NCI-H1105 treated with DMSO at 0.1 percent for 48 hours (cell line): ENCODE results near the gene ACER3.
A peak's percentile ranks its signal among the peaks of the same experiment; 100 is the strongest.
"Not testable (repeated sequence)": the region's sequence is repeated elsewhere in the genome, so short reads cannot be mapped to it uniquely, and the experiment has no call there.

Experiments
- DNase-seq: peaks from one replicate; lab custom pipeline; 2025; lab: John Stamatoyannopoulos, UW

ACER3 gene

DNA sequence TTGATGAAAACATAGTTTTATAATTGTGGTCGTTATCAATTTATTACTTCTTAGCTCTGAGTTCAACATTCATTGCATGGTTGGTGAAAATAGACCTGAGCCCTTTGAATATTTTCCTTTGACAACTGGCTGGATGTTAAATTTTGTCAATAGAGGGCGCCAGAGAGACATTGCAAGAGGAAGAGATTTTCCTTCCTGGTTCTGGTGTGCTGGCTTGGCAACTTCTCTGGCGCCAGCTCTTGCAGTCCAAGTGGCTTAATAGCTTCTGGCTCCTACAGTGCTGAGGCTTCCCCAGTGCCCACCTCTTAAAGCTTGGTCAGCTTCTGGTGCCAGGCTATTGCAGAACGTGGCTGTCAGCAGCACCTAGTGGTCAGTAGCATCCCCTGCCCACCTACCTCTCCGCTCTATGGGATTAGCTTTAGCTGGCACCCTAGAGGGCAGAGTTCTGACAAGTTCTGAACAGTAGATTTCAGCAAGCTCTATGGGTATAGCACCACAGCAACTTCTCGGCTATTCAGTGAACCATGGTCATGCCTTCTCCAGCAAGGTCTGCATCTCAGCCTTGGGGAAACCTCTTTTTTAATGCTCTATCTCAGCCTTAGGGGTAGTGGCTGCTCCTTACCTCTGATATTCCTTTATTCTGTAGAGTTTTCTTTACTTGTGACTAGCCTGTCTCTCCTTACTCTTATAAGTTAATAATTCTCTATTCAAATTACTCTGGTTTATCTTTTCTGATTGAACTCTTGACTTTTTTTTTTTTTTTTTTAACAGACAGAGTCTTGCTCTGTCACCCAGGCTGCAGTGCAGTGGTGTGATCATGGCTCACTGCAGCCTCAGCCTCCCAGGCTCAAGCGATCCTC lies 59.4 kb downstream of the ACER3 start:
- peak; percentile 91 for DNase-seq

- no peak for DNase-seq
These were observed 66.4 kb downstream of the ACER3 start for GRCh38 chr11:76927160-76927559.

- no peak for DNase-seq
These were observed 74.3 kb downstream of the ACER3 start for GRCh38 chr11:76935042-76935441.

DNA sequence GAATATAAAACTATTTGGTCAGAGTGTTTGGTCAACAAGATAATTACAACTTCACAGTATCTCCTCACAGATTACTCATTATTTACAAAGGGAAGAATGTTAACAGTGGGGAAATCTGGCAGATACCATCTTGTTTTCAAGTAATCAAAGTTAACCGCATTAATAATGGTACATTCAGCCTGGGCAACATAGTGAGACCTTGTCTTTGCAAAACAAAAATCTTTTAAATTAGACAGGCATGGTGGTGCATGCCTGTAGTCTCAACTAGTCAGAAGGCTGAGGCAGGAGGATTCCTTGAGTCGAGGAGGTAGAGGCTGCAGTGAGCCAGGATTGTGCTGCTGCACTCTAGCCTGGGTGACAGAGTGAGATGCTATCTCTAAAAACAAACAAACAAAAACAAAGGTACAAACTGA lies 78.5 kb downstream of the ACER3 start:
- no peak for DNase-seq

GRCh38 chr11:76944225-76944624 lies 83.5 kb downstream of the ACER3 start:
- DNase-seq: no peak

- no peak for DNase-seq
These were observed 85.5 kb downstream of the ACER3 start for GRCh38 chr11:76946223-76946622.

DNA sequence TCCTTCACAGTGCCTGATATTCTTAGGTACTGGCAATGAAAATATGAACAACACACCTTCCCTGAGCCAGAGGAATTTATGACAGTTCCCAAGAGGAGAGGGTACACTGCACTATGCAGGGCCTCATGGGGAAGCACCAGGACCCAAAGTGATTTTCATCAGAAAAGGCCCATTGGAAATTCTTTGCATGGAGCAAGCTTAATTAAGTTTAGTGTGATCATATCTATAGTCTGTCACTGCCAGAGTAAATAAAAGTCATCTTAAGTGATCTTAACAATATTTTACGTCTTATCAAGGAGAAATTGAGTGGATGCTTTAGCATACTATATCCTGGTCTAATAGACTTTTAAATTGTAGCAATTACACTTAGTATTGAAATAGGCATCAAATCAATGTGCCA lies 86.5 kb downstream of the ACER3 start:
- no peak for DNase-seq

GRCh38 chr11:76947800-76948199 lies 87.1 kb downstream of the ACER3 start:
- DNase-seq: no peak

DNA sequence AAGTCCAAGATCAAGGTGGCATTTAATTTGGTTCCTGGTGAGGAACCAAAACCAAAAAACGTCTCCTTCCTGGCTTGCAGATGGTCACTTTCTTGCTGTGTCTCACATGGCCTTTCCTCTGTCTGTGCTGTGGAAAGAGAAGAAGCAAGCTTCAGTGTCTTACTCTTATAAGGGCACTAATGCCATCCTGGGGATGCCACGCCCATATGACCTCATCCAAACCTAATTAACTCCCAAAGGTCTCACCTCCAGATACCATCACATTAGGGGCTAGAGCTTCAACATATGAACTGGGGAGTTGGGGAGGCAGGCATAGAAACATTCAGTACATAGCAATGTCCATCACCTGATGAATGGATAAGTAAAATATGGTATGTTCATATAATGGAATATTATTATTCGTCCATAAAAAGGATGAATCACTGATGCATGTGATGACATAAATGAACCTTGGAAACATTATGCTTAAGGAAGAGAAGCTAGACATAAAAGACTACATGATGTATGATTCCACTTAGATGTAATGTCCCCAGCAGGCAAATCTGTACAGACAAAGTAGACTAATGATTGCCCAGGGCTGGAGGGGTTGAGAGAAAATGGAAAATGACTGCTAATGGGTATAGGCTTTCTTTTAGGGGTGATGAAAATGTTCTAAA lies 94.9 kb downstream of the ACER3 start:
- DNase-seq: no peak

DNA sequence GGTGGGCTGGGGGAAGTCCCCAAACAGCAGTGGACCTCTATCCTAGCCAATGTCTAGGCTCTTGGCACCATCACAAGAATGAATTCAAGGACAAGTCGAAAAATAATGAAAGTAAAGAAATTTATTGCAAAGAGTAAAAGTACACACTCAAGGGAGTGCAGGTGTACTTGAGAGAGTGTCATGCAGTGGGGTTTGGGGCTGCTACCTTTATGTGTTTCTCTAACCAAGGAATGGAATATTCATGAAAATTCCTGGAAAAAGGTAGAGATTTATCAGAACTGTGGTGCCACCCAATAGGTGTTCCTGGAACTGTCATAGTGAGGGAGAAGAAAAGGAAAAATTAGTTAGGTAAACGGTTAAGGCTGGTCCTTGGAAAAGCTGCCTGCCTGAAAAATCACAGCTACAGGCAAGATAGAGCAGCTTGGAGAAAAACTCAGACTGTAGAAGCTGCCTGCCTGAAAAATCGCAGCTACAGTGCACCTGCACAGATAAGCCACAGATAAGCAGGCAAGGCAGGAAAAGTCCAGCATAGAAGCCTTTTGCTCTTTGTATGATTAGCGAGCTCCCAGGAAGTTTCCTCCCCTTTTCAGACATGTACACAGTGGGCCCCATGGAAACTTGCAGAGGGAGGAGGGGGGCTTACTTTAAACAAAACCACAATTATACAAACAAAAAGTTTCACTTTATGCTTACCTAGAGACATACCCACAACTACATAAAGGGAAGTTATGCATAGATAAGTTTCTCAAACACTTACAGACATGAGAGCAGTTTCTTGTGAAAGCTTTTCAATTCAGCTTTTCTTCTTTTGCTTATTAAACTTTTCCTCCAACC lies 102.1 kb downstream of the ACER3 start:
- no peak for DNase-seq

GRCh38 chr11:76963417-76964168 lies 102.9 kb downstream of the ACER3 start:
- not testable (repeated sequence) for DNase-seq

DNA sequence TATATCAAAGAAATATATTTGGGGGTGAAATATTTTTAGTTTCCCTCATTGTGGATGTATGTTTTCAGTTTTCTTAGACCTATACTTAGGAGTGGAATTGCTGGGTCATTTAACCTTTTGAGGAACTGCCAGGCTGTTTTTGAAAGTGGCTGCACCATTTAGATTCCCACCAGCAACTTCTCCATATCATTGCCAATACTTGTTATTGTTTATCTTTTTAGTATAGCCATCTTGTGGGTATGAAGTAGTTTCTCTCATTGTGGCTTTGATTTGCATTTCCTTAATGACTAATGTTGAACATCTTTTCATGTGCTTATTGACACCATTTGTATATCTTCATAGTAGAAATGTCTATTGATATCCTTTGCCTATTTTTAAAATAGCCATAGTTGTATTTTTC lies 111.3 kb downstream of the ACER3 start:
- no peak for DNase-seq

DNA sequence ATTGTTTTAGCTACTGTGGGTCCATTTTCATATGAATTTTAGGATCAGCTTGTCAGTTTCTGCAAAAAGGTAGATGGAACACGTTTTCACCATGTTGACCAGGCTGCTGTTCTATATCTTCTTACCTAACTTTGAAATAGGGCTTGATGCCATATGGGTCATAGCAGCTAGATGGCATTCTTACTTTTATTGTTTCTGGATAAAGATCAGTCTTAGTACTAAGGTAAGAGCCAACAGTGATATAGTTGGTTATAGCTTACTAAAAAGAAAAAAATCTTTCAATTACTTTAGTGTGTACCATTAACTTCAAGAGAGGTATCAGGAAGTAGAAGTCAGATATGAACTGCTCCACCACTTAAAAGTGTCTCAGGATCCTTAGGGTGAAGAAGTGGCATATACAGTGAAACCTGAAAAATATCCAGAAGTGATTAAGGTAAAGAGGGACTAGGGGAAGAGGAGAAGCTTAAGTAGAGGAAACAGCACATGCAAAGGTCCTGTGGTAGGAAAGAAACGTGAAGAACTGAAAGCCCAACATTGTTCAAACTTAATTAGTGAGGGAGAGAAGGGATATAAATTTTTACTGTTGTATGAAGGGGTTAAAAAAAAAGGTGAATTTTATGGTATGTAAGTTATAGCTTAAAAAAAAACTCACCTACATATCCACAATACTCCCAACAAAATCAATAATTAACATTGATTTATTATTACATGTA lies 113.6 kb downstream of the ACER3 start:
- no peak for DNase-seq

GRCh38 chr11:76975513-76975912 lies 114.8 kb downstream of the ACER3 start:
- no peak for DNase-seq

GRCh38 chr11:76977791-76978190 lies 117.1 kb downstream of the ACER3 start:
- DNase-seq: no peak

- DNase-seq: no peak
These were observed 117.5 kb downstream of the ACER3 start for GRCh38 chr11:76978239-76978638.

DNA sequence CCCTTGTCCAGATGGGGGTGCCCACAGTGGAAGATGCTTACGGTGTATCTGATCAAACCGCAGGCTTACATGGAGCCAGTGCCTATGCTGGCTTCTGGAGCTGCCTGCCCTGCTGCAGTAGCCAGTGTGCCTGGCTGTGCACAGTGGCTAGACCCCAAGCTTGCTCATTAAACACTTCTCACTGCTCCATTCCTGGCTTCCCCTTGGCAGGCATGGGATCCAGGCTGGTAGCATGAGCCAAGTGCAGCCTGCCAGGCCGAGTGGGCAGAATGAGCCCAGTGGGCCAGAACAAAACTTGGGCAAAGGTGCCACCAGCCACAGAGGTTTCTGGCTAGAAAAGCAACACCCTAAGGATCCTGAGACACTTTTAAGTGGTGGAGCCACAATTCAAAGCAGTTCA lies 118.1 kb downstream of the ACER3 start:
- DNase-seq: no peak

GRCh38 chr11:76980196-76980595 lies 119.5 kb downstream of the ACER3 start:
- DNase-seq: no peak

GRCh38 chr11:76984743-76985142 lies 124.0 kb downstream of the ACER3 start:
- DNase-seq: no peak

- no peak for DNase-seq
These were observed 126.5 kb downstream of the ACER3 start for GRCh38 chr11:76987203-76987602.

DNA sequence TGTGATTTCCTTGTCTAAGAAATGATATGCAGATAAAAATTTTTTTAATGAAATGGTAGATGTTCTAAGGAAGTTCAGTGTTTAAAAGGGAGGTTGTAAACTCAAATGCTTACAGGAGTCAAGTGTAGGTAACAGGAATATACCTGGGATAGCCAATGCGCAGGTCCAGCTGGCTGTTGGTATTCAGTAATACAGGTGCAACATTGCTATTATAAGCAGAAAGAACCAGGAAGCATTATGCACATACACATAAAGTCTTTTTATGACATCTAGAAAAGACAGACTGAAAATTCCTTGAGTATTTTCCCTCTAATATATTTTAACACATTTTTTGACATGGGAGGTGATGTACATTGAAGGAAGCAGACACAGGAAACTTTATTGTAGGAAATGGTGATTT lies 129.9 kb downstream of the ACER3 start:
- no peak for DNase-seq
